ENCODE results near the gene TSC22D4. TPM values are rescaled to one million over a fixed set of nuclear protein-coding genes. Genes with fewer than 3 reads are reported as not detected.

TSC22D4 gene
- total RNA-seq, 1 donor from 2014 or later, result 68.2 TPM

GRCh38 chr7:100466653-100467605 lies 12.1 kb downstream of the TSC22D4 start:
- Histone ChIP-seq H3K4me1 (peaks cover 13 to 14% of the 10 kb centered on the region in 2 donors), H3K27ac (peak overlapping the region; percentile 55 to 67), H3K9me3 (no peaks in the 10 kb centered on the region), H3K27me3 (no peaks in the 10 kb centered on the region), H3K36me3 (peaks cover 25 to 31% of the 10 kb centered on the region in 2 donors), H3K4me3 (no peak overlapping the region)
- intact Hi-C loops (cut with DNase I), result loop anchor here (5.0 kb wide), 5 partner anchors 145 to 260 kb away; partner anchors contain the start of genes GIGYF1, GNB2, MOSPD3 and POP7
- DNase-seq (ENCODE audit: low spot score in 2 of 2), result no peak
- TF ChIP-seq CTCF (IDR thresholded peaks at IDR 0.05), result no peak

GRCh38 chr7:100465702-100466311 lies 13.2 kb downstream of the TSC22D4 start:
- peak overlapping the region in 1 of 2 donors; percentile 38 for H3K4me3 ChIP-seq
- H3K4me1 ChIP-seq, result peaks cover 13 to 14% of the 10 kb centered on the region in 2 donors
- peak; percentile 58 to 89 (median 86) for TF ChIP-seq CTCF (IDR thresholded peaks at IDR 0.05)

GRCh38 chr7:100465299-100465698 lies 13.7 kb downstream of the TSC22D4 start:
- peaks cover 13 to 14% of the 10 kb centered on the region in 2 donors for H3K4me1 ChIP-seq
- peak overlapping the region; percentile 55 to 67 for H3K27ac ChIP-seq
- no peak for DNase-seq (ENCODE audit: low spot score in 2 of 2)
- H3K36me3 ChIP-seq, result peaks cover 19 to 25% of the 10 kb centered on the region in 2 donors
- intact Hi-C loops (cut with DNase I), result loop anchor here (5.0 kb wide), 5 partner anchors 147 to 262 kb away; partner anchors contain the start of genes GIGYF1, GNB2, MOSPD3 and POP7
- H3K27me3 ChIP-seq, result no peaks in the 10 kb centered on the region
- H3K4me3 ChIP-seq, result peak overlapping the region in 1 of 2 donors; percentile 38
- TF ChIP-seq CTCF (IDR thresholded peaks at IDR 0.05), result no peak
- H3K9me3 ChIP-seq, result no peaks in the 10 kb centered on the region

More at GRCh38 chr7:100465702-100466311, 13.2 kb downstream of the TSC22D4 start:
- peak in 1 of 2 donors; percentile 88 for DNase-seq (ENCODE audit: low spot score in 2 of 2)
- Histone ChIP-seq H3K9me3 (no peaks in the 10 kb centered on the region), H3K27me3 (no peaks in the 10 kb centered on the region), H3K36me3 (peaks cover 24 to 27% of the 10 kb centered on the region in 2 donors), H3K27ac (peak overlapping the region; percentile 55 to 67)
- intact Hi-C loops (cut with DNase I), result loop anchor here (5.0 kb wide), 5 partner anchors 146 to 261 kb away; partner anchors contain the start of genes GIGYF1, GNB2, MOSPD3 and POP7

DNA sequence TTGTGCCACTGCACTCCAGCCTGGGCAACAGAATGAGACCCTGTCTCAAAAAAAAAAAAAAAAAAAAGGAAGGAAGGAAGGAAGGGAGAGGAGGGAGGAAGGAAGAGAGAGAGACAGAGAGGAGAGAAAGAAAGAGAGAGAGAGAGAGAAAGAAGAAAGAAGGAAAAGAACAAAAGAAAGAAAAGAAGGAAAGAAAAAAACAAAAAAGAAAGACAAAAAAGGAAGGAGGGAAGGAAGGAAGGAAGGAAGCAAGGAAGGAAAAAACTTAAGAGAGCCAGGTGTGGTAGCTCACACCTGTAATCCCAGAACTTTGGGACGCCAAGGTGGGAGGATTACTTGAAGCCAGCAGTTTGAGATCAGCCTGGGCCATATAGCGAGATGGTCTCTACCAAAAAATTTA lies 14.2 kb downstream of the TSC22D4 start:
- H3K4me1 ChIP-seq, result peaks cover 13 to 14% of the 10 kb centered on the region in 2 donors

More for the DNA sequence above, 14.2 kb downstream of the TSC22D4 start:
- H3K27ac ChIP-seq, result no peak overlapping the region
- no peaks in the 10 kb centered on the region for H3K27me3 ChIP-seq
- intact Hi-C loops (cut with DNase I), result loop anchor here (5.0 kb wide), 5 partner anchors 148 to 263 kb away; partner anchors contain the start of genes GIGYF1, GNB2, MOSPD3 and POP7
- no peak overlapping the region for H3K4me3 ChIP-seq
- H3K36me3 ChIP-seq, result peaks cover 19 to 20% of the 10 kb centered on the region in 2 donors
- TF ChIP-seq CTCF (IDR thresholded peaks at IDR 0.05), result no peak
- no peak for DNase-seq (ENCODE audit: low spot score in 2 of 2)
- no peaks in the 10 kb centered on the region for H3K9me3 ChIP-seq

Data from ascending aorta (tissue), 2 donors.